ENCODE results near the gene WHRN.

Gene WHRN

DNA sequence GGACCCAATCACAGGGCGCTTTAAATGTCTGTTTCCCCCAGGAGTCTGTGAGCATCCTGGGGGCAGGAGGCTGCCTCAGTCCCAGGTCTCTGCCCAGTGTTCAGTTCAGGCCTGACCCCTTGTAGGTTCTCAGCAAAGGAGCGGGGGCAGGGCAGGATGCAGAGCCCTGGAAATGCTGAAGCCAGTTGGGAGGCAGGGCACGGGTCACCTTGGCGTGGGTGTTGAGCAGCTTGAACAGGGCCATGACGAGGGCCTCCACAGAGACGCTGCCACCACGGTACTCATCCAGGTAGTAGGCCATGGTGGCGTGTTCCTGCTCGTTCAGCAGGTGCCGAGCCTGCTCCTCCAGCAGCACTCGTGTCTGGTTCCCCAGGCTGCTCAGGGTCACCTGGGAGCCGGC lies 81.1 kb downstream of the WHRN start:
- no peak for DNase-seq (ENCODE audit: low spot score)
- no peak for FAIRE-seq

DNA sequence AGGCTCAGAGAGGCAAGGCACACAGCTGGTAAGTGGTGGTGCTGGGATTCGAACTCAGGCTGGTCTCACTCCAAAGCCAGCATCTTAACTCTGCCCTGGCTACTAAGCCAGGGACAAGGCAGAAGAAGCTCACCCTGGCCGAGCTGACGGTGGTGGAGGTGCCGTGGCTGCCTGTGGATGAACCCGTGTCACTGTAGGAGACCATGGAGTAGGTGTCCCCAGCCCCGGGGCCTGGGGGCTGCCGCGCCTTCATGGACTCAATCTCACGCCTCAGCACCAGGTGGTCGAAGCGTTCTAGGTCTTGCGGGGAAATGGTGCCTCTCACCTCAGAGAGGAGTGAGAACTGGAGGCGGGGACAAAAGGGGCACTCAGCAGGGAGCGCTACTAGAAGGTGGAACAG lies 82.1 kb downstream of the WHRN start:
- no peak for DNase-seq (ENCODE audit: low spot score)
- no peak for FAIRE-seq

DNA sequence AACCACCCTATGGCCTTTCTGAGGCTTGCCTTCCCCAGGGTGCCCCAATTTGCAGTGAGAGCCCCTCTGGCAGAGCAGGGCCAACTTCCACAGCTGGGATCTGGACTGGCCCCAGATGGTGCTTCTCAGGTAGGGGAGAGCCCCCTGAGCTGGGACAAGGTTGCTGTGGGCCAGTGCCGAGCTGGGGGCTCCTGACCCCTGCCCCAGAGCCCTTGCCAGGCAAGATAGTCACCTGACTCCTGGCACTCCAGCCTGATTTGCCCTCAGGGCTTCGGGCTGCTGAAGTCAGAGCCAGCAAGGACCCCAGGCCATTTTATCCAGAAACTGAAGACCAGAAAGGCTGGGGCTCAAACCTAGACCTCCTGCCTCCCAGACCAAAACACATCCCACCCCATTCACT lies 84.1 kb downstream of the WHRN start:
- DNase-seq (ENCODE audit: low spot score): no peak
- no peak for FAIRE-seq

DNA sequence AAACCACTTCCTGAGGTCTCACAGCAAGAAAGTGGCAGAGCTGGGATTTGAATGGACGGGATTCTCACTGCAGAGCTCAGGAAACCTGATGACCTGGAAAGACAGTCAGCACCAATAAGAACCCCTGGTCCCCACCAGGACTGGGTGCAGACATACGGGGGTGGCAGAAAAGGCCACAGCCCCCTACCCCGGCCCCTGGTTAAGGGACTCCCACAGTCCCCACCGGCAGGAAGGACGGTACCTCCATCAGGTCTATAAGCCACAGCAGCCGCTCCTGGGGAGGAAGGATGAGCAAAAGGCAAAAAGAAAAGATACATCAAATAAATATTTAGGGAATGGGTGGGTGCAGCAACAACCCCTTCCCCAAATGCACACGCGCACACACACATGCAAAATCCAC lies 85.5 kb downstream of the WHRN start:
- DNase-seq (ENCODE audit: low spot score) (no peak), FAIRE-seq (no peak)

DNA sequence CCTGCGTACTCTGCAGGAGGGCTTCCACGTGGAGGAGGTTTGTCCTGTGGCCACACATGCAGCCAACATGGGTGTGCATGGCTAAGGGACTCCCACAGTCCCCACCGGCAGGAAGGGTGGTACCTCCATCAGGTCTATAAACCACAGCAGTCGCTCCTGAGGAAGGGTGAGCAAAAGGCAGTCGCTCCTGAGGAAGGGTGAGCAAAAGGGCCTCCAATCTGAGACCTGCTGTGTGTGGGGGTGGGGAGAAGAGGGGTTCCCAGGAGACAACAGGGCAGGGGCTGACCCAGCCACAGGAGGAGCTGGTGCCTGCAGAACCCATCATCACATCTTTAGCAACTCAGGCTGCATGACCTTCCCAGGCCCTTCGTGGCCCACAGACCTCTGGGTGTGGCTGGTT lies 87.2 kb downstream of the WHRN start:
- DNase-seq (ENCODE audit: low spot score) (no peak), FAIRE-seq (no peak)

DNA sequence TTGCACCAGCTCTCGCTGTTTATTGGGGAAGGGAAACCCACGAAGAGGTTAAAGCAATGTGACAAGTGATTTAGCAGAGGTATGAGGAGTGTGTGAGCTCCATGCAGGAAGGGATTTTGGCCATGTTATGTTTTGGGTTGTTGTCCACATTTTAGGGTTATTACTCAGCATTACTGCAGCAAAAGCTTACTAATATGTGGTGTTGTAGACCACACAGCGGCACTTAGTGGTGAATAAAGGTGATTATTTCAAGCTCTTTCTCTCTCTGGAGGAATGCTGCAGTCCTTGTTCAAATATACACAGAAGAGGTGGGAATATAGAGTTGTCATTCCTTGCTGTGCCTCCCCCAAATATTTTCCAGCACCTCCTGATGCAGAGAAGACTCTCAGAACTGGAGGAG lies 87.8 kb downstream of the WHRN start:
- DNase-seq (ENCODE audit: low spot score) (no peak), FAIRE-seq (no peak)

DNA sequence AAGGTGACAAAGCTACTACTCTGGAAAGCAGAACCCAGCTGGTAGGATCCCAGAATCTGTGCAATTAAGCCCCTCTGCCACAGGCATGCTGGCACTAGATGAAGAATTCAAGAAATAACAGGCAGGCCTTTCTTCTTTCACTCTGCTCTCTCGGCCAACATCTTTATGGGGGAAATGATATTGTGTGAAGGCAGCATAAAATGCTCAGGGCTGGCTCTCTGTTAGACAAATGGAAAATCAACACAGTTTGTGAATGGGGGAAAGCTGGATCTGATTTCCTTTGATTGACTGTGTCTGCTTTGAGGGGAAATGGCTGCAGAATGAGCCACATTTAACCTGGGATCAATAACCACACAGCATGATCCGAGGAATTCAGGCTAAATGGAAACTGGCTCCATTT lies 88.4 kb downstream of the WHRN start:
- no peak for FAIRE-seq
- DNase-seq (ENCODE audit: low spot score): no peak

DNA sequence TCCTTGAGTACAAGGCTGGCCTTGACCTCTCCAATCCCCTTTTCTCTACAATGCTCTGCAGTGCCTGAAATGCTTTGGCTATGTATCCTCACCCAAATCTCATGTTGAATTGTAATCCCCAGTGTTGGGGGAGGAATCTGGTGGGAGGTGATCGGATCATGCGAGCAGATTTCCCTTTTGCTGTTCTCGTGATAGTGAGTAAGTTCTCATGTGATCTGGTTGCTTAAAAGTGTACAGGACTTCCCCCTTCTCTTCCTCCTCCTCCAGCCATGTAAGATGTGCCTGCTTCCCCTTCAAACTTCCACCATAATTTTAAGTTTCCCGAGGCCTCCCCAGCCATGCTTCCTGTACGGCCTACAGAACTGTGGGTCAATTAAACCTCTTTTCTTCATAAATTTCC lies 89.0 kb downstream of the WHRN start:
- DNase-seq (ENCODE audit: low spot score): no peak
- FAIRE-seq: no peak

DNA sequence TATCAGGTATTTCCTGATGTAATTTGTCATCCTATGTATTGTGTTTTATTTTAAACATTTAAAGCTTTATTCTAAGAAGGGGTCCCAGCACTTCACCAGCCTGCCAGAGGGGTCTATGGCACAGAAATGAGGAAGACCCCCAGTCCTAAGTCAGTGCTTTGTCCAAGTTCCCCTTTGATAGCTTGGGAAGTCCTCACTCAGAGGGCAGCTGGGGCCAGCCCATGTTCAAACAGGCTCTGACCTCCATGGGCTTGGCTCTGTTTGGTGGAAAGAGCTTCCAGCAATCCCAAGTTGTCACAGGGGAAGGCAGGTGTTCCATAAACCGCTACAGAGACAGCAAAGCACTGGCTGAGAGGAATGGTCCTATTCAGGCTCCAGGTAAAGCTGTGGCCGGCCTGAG lies 90.9 kb downstream of the WHRN start:
- FAIRE-seq (no peak), DNase-seq (ENCODE audit: low spot score) (no peak)

DNA sequence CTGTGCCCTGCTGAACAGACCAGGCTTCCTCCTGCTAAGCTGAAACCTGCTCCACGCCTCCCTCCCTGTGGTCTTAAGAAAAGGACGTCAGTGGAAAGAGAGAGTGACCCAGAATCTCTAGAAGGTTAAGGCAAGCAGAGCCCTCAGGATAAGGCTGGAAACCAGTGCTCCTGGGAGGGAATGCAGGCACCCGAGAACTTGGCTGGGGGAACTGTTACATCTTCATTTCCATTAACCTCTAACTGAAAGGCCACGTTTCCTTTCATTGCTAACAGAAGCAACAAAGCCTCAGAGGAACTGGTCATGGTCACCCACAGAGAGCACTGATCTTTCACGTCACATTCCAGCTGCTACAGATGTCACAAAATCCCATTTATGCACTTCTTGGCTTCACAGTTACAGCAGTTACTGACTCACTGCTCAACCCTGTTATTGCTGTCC lies 91.4 kb downstream of the WHRN start:
- FAIRE-seq (no peak), DNase-seq (ENCODE audit: low spot score) (no peak)

DNA sequence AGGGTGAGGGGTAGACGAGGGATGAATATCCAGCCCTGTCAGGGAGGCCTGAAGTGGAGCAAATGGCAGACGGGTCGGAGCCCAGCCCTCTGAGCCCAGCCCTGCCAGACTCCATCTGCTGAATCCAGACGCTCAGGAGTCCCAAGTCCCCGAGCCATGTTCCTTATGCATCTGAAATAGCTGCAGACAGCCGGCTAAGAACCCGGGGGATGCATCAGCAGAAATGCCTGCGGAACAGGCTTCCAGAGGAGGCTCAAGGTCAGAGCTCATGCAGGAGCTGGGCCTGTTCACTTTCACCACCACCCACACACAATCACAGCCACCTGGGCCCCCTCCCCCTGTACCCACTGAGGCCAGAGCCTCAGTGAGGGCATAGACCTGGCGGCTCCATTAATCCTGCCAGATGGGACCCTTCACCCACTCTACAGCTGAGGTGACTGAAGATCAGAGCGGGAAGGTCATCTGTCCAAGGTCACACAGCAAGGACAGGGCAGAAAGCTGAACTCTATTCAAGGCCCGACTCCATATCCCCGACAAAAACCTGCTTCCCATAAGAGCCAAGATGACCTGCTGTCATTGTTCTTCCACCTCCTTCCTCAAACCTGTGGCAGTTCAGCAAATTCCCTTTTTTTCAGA lies 93.1 kb downstream of the WHRN start:
- DNase-seq (ENCODE audit: low spot score): no peak
- no peak for FAIRE-seq

DNA sequence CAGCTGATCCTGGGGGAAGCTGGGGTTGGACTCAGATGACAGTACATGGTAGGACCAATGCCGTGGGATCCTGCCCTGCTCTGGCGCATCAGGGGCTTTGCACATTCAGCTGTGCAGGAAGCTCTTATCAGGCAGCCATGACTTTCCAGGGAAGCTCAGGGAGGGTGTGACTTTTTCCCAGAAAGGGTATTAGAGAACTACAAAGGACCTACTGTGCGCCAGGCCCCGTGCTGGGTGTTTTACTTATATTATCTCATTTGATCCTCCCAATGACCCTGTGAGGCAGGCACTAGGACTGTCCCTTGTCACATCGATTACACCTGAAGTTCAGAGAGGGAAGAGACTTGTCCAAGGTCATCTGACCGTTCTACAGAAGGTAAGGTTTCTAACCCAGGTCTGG lies 93.8 kb downstream of the WHRN start:
- DNase-seq (ENCODE audit: low spot score): no peak
- no peak for FAIRE-seq

DNA sequence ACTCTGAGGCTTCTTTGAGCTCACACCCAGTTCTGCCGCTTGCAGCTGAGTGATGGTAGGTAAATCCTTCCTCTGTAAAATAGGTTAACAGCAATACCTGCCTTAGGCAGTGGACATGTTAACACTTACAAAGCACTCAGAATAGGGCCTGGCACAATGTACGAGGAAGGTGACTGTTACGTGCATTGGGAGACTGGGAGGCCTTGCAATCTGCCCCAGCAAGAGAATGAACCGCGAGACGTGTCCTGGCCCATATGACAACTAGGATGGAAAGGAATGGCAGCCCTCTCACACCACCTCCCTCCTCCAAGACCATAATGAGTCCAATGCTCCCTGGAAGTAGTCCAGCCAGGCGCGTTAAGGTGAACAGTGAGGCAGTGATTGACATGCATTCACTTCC lies 94.4 kb downstream of the WHRN start:
- FAIRE-seq (no peak), DNase-seq (ENCODE audit: low spot score) (no peak)

DNA sequence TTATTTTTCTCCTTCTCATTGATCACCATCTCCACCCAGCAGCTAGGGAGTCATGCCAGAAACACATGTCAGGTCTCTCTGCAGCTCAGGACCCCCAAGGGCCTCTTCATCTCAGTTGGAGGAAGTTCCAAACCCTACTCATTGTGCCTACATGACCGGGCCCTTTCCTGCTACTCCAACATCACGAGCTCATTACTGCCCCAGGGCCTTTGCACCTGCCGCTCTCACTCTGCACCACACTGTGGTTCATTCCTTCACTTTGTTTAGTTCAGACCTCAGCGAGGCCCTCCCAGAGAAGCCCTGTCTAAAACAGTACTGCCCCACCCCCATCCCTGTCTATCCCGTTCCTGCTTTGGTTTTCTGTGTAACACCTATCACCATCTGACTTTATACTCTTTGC lies 95.4 kb downstream of the WHRN start:
- no peak for DNase-seq (ENCODE audit: low spot score)
- FAIRE-seq: no peak

DNA sequence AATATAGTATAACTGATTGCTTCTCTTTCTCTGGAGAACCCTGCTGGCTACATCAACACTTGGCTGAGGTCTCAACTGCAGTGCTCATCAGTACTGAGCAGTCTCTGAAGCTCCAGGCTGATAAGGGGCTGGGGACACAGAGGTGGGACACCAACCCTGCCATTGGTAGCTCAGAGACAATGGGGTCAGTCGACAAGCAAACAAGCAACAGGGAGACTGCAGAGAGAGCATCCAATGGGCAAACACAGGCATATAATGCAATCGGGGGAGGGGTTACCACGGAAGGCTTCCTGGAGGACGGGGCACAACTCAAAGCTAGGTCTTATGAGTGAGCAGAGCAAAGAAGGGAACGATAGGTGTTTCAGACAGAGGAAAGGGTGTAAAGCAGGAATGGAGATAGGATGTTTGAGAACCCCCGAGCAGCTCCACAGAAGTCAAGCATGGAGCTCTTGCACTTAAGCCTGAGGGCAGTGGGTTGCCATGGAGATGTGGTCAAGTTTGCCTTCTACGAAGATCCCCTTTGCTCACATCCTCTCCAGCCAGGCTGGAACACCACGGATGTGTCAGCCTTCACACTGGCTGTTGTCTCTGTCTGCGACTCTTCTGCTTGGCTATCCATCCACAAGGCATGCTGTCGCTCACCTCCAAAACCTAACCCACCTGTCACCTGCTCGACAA lies 96.0 kb downstream of the WHRN start:
- no peak for FAIRE-seq
- no peak for DNase-seq (ENCODE audit: low spot score)

DNA sequence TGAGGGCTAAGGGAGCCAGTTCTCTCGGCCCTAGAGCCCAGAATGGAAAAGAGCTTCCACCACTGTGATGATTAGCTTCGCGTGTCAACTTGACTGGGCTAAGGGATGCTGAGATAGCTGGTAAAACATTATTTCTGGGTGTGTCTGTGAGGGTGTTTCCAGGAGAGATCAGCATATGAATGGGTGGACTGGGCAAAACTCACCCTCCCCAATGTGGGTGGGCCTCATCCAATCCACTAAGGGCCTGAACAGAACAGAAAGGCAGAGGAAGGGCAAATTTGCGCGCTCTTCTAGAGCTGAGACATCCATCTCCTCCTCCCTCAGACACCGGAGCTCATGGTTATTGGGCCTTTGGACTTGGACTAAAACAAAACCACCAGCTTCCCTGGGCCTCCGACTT lies 96.6 kb downstream of the WHRN start:
- DNase-seq (ENCODE audit: low spot score): no peak
- FAIRE-seq: no peak

DNA sequence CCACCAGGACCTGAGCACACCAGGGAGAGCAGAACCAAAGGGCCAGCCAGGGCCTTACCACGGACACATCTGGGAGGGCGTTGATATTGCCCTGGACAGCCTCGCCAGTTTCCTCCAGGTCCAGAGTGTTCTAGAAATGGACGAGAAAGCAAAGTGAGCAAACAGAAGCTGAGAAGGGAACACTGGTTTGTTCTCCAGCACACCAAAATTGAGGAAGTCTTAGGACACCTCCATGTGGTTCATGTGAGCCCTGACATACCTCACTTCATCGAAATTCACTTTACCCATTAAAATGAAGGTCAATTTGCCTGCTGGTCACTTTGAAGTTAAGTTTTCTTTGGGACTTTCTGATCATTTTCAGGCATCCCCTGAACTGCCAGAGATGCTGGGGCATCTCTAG lies 97.4 kb downstream of the WHRN start:
- DNase-seq (ENCODE audit: low spot score): no peak
- FAIRE-seq: no peak

DNA sequence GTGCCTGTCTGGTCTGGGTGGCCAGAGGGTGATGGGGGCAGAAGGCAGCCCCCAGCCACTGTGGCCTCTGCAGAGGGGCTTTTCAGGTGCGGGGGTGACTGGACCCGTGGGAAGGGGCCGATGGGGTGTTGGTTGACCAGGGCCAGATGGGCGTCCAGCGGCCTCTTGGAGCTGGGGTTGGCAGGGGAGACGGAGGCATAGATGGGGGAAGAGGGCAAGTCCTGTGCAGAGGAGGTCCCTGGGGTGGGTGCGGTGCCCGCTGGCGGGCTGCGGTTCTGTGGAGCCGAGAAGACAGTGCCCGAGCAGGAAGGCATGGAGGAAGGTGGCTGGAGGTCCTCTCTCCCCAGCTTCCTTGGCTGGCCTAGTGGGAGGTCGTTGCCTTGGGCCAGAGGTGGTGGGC lies 98.8 kb downstream of the WHRN start:
- DNase-seq (ENCODE audit: low spot score): no peak
- FAIRE-seq: no peak

DNA sequence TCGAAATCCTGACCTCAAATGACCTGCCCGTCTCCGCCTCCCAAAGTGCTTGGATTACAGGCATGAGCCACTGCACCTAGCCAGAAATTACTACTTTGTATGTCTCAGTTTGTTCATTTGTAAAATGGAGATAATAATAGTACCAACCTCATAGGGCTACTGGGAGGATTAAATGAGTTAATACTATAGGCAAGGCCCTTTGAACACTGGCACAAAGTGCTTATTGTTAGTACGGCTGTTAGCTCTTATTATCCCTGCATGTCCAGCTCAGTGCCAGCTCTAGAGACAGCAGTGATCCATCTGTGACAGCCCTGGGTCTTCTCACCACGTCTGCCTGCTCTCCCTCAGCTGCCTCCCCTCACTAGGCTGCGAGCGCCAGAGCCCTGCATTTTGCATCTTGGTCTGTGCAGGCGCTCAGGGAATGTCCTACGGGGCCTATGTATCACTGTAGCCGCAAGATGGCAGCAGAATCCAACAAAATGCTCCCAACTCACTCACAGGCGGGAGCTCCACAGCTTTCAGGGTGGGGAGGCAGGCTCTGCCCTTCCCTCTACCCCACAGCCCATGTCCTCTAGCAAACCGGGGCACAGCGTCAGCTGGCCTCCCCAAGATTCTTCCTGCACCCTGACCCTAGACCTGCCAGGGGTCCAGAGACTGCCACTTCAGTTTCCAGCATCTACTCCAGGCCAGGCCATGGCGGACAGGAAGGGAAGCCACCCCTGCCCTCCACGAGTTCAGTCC lies 99.8 kb downstream of the WHRN start:
- FAIRE-seq: no peak
- DNase-seq (ENCODE audit: low spot score): peak; percentile 84

DNA sequence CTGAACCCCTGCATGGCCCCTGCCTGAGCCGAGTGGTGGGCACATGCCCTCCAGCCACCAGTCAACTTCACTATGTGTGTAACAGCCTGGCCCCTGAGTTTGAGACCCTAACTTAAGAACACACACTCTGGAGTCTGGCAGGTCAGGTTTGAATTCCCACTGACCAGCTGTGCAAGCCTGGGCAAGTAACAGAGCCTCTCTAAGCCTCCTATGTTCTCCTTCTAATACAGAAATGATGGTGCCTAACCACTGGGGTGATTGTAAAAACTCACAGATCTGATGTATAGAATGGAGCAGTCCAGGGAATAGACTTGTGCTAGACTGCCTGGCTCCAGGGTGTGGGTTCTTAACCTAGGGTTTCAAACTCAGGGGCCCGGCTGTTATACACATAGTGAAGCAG lies 100.7 kb downstream of the WHRN start:
- FAIRE-seq (no peak), DNase-seq (ENCODE audit: low spot score) (no peak)

DNA sequence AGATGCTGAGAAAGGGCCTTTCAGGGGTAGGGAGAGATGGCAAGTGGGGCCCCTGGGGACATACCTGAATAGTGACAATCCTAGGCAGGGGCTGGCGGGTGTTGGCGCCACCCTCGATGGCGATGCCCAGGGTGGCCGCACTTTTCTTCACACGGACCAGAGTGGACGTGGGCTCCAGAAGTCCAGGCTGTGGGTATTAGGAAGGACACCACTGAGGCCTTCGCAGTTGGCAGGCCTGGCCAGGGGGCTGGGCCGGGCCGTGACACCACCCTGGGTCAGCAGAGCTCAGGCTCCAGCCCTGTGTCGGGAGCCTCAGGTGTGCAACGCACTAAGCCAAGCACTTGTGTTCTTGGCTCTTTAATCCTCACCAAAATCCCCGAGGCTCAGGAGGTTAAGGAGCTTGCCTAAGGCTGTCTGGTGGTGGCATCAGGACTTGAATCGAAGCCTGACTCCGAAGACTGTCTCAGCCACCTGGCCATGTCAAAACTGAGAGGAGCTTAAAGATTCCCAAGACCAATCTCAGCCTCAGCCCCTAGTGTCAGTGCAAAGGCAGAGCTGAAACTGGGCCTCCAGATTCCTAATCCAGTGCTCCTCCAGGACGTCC lies 102.0 kb downstream of the WHRN start:
- FAIRE-seq: no peak

DNA sequence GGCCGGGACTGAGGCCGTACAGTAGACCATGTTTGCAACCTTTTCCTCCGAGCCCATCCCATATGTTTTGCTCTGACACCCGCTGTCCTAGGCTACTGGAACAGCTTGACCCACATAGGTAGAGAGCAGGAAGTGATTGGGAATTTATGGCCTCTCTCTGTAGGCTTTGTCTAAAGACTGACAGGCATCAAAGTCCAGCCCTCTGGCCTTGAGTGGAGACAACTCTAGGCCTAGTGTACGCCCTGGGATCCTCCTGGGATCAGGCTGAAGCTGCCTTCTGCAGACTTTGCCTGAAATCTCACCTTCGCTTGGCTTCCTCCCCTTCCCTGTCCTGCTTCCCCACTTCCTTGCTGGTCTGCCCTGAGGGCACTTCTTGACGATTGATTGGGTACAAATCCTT lies 103.9 kb downstream of the WHRN start:
- no peak for FAIRE-seq

More for the DNA sequence above, 102.0 kb downstream of the WHRN start:
- no peak for DNase-seq (ENCODE audit: low spot score)

More for the DNA sequence above, 103.9 kb downstream of the WHRN start:
- no peak for DNase-seq (ENCODE audit: low spot score)
